HG02852 (cell line): ENCODE measurements around the gene WBP2.
"Not testable (repeated sequence)": the region's sequence is repeated elsewhere in the genome, so short reads cannot be mapped to it uniquely, and the experiment has no call there.

Experiments
- ATAC-seq: cut with Tn5 transposase; IDR thresholded peaks from one replicate; pipeline ENCODE4 v1.9.1; 2021; ENCODE audit warnings: mild to moderate bottlenecking, moderate library complexity; ENCODE audit not compliant: unreplicated experiment

WBP2 gene

GRCh38 chr17:75818326-75818885 lies 36.7 kb downstream of the WBP2 start:
- no peak for ATAC-seq

- no peak for ATAC-seq
Measured at GRCh38 chr17:75817571-75817970, 37.6 kb downstream of the WBP2 start.

GRCh38 chr17:75816693-75817092 lies 38.4 kb downstream of the WBP2 start:
- ATAC-seq: no peak

GRCh38 chr17:75815399-75815798 lies 39.7 kb downstream of the WBP2 start:
- no peak for ATAC-seq

GRCh38 chr17:75814900-75815373 lies 40.2 kb downstream of the WBP2 start:
- no peak for ATAC-seq

- ATAC-seq: no peak
Measured at GRCh38 chr17:75814021-75814395, 41.1 kb downstream of the WBP2 start.

GRCh38 chr17:75813081-75814020 lies 41.8 kb downstream of the WBP2 start:
- no peak for ATAC-seq

GRCh38 chr17:75812096-75813013 lies 42.8 kb downstream of the WBP2 start:
- no peak for ATAC-seq

- ATAC-seq: no peak
Measured at GRCh38 chr17:75811174-75811573, 44.0 kb downstream of the WBP2 start.

- ATAC-seq: not testable (repeated sequence)
Measured at GRCh38 chr17:75810756-75811155, 44.4 kb downstream of the WBP2 start.

- ATAC-seq: no peak
Measured at GRCh38 chr17:75810216-75810615, 44.9 kb downstream of the WBP2 start.

GRCh38 chr17:75809631-75810111 lies 45.5 kb downstream of the WBP2 start:
- ATAC-seq: no peak

GRCh38 chr17:75808905-75809621 lies 46.1 kb downstream of the WBP2 start:
- ATAC-seq: no peak

GRCh38 chr17:75808549-75808904 lies 46.6 kb downstream of the WBP2 start:
- ATAC-seq: no peak

- no peak for ATAC-seq
Measured at GRCh38 chr17:75807861-75808260, 47.3 kb downstream of the WBP2 start.

- ATAC-seq: no peak
Measured at GRCh38 chr17:75806822-75807500, 48.2 kb downstream of the WBP2 start.

GRCh38 chr17:75803883-75804282 lies 51.3 kb downstream of the WBP2 start:
- ATAC-seq: no peak

GRCh38 chr17:75799402-75799801 lies 55.7 kb downstream of the WBP2 start:
- ATAC-seq: no peak

- no peak for ATAC-seq
Measured at GRCh38 chr17:75795820-75796607, 59.1 kb downstream of the WBP2 start.
